ENCODE data around the gene RGPD3.

Gene RGPD3

GRCh38 chr2:106353676-106354075 is 114.5 kb downstream of the RGPD3 start:
- no peak for TF ChIP-seq CTCF (IDR thresholded peaks at IDR 0.05; ENCODE audit: extremely low read depth, missing control alignments)
- DNase-seq (ENCODE audit: low spot score) = no peak

GRCh38 chr2:106350980-106351379 is 117.2 kb downstream of the RGPD3 start:
- TF ChIP-seq CTCF (IDR thresholded peaks at IDR 0.05; ENCODE audit: extremely low read depth, missing control alignments) = no peak
- DNase-seq (ENCODE audit: low spot score) = no peak

GRCh38 chr2:106344302-106344701 is 123.9 kb downstream of the RGPD3 start:
- no peak for DNase-seq (ENCODE audit: low spot score)
- TF ChIP-seq CTCF (IDR thresholded peaks at IDR 0.05; ENCODE audit: extremely low read depth, missing control alignments) = no peak

GRCh38 chr2:106343274-106343673 is 124.9 kb downstream of the RGPD3 start:
- TF ChIP-seq CTCF (IDR thresholded peaks at IDR 0.05; ENCODE audit: extremely low read depth, missing control alignments) = no peak
- no peak for DNase-seq (ENCODE audit: low spot score)

- no peak for TF ChIP-seq CTCF (IDR thresholded peaks at IDR 0.05; ENCODE audit: extremely low read depth, missing control alignments)
- no peak for DNase-seq (ENCODE audit: low spot score)
Measured at GRCh38 chr2:106342831-106343251, 125.4 kb downstream of the RGPD3 start.

GRCh38 chr2:106341666-106342065 is 126.5 kb downstream of the RGPD3 start:
- no peak for DNase-seq (ENCODE audit: low spot score)
- no peak for TF ChIP-seq CTCF (IDR thresholded peaks at IDR 0.05; ENCODE audit: extremely low read depth, missing control alignments)

All from GM20000 (cell line).